ENCODE data around the gene REC8. TPM values are rescaled to one million over a fixed set of nuclear protein-coding genes. Genes with fewer than 3 reads are reported as not detected.

REC8 gene
- polyA plus RNA-seq, 4 donors = 28.0 to 100 (median 57.9) TPM

- DNase-seq (ENCODE audit: low read depth in 4 of 4, low spot score in 3 of 4) = no peak
Measured at GRCh38 chr14:24138396-24139271, 33.2 kb upstream of the REC8 start.

- no peak for DNase-seq (ENCODE audit: low read depth in 4 of 4, low spot score in 3 of 4)
Measured at GRCh38 chr14:24139272-24139934, 32.5 kb upstream of the REC8 start.

GRCh38 chr14:24141097-24141880 lies 30.6 kb upstream of the REC8 start, which contains the start of gene EMC9:
EMC9 (minus strand) TSS chr14:24141591; CDS start chr14:24141304, 287 bp downstream.
- DNase-seq (ENCODE audit: low read depth in 4 of 4, low spot score in 3 of 4) = peak; percentile 98 to 99 (median 99)

GRCh38 chr14:24143511-24143910 lies 28.4 kb upstream of the REC8 start:
- no peak for DNase-seq (ENCODE audit: low read depth in 4 of 4, low spot score in 3 of 4)

- no peak for DNase-seq (ENCODE audit: low read depth in 4 of 4, low spot score in 3 of 4)
Measured at GRCh38 chr14:24144451-24144850, 27.4 kb upstream of the REC8 start.

GRCh38 chr14:24145219-24145618 lies 26.7 kb upstream of the REC8 start:
- DNase-seq (ENCODE audit: low read depth in 4 of 4, low spot score in 3 of 4) = no peak

- no peak for DNase-seq (ENCODE audit: low read depth in 4 of 4, low spot score in 3 of 4)
Measured at GRCh38 chr14:24145690-24146452, 26.0 kb upstream of the REC8 start.

- peak; percentile 86 to 94 (median 89) for DNase-seq (ENCODE audit: low read depth in 4 of 4, low spot score in 3 of 4)
Measured at GRCh38 chr14:24146453-24146977, 25.4 kb upstream of the REC8 start, which contains the start of gene PSME2. PSME2 (minus strand) TSS chr14:24146610; CDS start chr14:24146581, 29 bp downstream.

GRCh38 chr14:24146978-24147760 lies 24.7 kb upstream of the REC8 start, which contains the start of gene RNF31:
RNF31 (plus strand) TSS chr14:24147498; CDS start chr14:24147699, 201 bp downstream.
- peak; percentile 95 to 97 (median 96) for DNase-seq (ENCODE audit: low read depth in 4 of 4, low spot score in 3 of 4)

- no peak for DNase-seq (ENCODE audit: low read depth in 4 of 4, low spot score in 3 of 4)
Measured at GRCh38 chr14:24147761-24148428, 24.0 kb upstream of the REC8 start.

- no peak for DNase-seq (ENCODE audit: low read depth in 4 of 4, low spot score in 3 of 4)
Measured at GRCh38 chr14:24149302-24149969, 22.4 kb upstream of the REC8 start.

- DNase-seq (ENCODE audit: low read depth in 4 of 4, low spot score in 3 of 4) = no peak
Measured at GRCh38 chr14:24150061-24150460, 21.8 kb upstream of the REC8 start.

- no peak for DNase-seq (ENCODE audit: low read depth in 4 of 4, low spot score in 3 of 4)
Measured at GRCh38 chr14:24150567-24150966, 21.3 kb upstream of the REC8 start.

- no peak for DNase-seq (ENCODE audit: low read depth in 4 of 4, low spot score in 3 of 4)
Measured at GRCh38 chr14:24150993-24151392, 20.9 kb upstream of the REC8 start.

- no peak for DNase-seq (ENCODE audit: low read depth in 4 of 4, low spot score in 3 of 4)
Measured at GRCh38 chr14:24151404-24152080, 20.3 kb upstream of the REC8 start.

- DNase-seq (ENCODE audit: low read depth in 4 of 4, low spot score in 3 of 4) = no peak
Measured at GRCh38 chr14:24155100-24155499, 16.8 kb upstream of the REC8 start.

GRCh38 chr14:24156840-24157239 lies 15.0 kb upstream of the REC8 start:
- no peak for DNase-seq (ENCODE audit: low read depth in 4 of 4, low spot score in 3 of 4)

All from left renal pelvis (tissue), 4 donors.